ENCODE measurements around the gene ESPNL.

ESPNL gene

DNA sequence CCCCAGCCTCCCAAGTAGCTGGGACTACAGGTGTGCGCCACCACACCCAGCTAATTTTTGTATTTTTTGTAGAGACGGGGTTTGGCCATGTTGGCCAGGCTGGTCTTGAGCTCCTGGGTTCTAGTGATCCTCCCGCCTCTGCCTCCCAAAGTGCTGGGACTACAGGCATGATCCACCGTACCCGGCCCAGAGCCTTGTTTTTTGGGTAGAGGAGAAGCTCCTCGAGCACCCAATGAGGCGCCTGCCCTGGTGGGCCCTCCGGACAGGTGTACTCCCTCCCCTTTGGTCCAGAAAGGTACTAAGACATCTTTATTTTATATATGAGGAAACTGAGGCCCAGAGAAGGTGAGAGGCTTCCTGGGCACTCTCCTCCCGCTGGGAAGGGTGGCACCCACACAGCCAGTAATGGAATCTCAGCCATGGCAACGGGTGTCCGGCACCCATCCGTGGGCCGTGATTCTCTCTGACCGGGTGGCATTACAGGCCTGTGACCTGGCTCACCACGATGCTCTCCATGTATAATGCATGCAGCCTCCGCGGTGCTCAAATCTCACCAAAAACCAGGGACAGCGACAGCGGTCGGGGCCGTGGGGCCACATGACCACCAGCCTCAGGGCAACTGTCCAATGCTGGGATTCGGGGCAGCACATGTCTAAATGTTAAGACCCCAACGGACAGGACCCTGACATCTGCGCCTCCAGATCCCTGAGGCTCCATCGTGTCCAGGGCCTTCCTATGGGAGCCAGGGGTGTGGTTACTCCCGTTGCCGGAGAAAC is 21.6 kb downstream of the ESPNL start:
- DNase-seq (ENCODE audit: low spot score): no peak
- Histone ChIP-seq H3K4me1 (ENCODE audit: insufficient read depth, poor library complexity, severe bottlenecking) (no peaks in the 10 kb centered on the region), H3K4me3 (ENCODE audit: severe bottlenecking) (no peak overlapping the region), H3K9me3 (ENCODE audit: severe bottlenecking) (no peaks in the 10 kb centered on the region), H3K27ac (ENCODE audit: poor library complexity, severe bottlenecking) (no peak overlapping the region), H3K36me3 (ENCODE audit: low read depth) (no peaks in the 10 kb centered on the region), H3K27me3 (ENCODE audit: insufficient read depth, poor library complexity, severe bottlenecking) (peaks cover 10% of the 10 kb centered on the region)
- no peak for ATAC-seq (ENCODE audit: low read depth)
- TF ChIP-seq, protein P1, sequence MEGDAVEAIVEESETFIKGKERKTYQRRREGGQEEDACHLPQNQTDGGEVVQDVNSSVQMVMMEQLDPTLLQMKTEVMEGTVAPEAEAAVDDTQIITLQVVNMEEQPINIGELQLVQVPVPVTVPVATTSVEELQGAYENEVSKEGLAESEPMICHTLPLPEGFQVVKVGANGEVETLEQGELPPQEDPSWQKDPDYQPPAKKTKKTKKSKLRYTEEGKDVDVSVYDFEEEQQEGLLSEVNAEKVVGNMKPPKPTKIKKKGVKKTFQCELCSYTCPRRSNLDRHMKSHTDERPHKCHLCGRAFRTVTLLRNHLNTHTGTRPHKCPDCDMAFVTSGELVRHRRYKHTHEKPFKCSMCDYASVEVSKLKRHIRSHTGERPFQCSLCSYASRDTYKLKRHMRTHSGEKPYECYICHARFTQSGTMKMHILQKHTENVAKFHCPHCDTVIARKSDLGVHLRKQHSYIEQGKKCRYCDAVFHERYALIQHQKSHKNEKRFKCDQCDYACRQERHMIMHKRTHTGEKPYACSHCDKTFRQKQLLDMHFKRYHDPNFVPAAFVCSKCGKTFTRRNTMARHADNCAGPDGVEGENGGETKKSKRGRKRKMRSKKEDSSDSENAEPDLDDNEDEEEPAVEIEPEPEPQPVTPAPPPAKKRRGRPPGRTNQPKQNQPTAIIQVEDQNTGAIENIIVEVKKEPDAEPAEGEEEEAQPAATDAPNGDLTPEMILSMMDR (IDR thresholded peaks at IDR 0.05; ENCODE audit: poor library complexity, severe bottlenecking): no peak

DNA sequence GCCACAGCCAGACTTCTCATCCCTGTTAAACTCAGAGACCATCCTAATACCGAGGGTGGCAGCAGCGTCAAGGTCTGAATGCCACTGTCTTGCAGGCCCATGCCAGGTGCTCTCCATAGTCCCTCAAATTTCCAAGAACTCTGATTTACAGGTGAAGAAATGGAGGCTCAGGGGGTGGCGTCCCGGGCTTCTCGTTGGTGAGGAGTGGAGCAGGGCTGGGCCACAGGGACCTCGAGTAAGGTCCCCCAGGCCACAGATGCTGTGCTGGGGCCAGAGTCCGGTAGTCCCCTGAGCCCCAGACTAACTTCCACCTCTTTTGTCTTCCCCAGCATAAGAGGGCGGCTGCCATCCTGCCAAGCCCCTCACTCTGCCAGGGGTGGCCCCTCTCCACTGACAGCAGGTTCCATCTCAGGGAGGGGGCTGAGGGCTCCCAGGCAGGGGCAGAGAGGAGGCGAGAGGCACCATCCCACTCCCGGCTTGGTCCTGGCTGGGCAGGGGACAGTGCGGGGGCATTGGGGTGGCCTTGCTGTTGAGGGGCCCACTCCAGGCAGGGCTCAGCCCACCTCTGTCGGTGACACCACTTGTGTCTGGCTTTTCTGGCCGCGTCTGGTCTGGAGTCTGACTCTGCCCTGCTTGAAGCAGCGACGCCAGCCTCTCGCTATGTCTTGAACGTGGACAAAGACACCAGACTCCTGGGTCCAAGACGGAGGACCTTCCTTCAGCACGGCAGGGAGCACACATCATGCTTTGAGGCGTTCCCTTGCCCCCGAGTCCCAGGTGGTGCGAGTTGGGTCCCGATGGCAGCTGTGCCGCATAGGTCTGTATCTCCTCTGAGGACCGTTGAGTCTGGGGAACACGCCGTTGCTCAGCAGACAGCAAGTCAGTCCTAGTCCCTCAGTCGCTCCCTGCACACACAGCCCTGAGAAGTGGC is 22.4 kb downstream of the ESPNL start:
- no peak for ATAC-seq (ENCODE audit: low read depth)
- Histone ChIP-seq H3K36me3 (ENCODE audit: low read depth) (no peaks in the 10 kb centered on the region), H3K9me3 (ENCODE audit: severe bottlenecking) (no peaks in the 10 kb centered on the region), H3K27ac (ENCODE audit: poor library complexity, severe bottlenecking) (no peak overlapping the region), H3K4me1 (ENCODE audit: insufficient read depth, poor library complexity, severe bottlenecking) (no peaks in the 10 kb centered on the region), H3K27me3 (ENCODE audit: insufficient read depth, poor library complexity, severe bottlenecking) (peaks cover 10% of the 10 kb centered on the region), H3K4me3 (ENCODE audit: severe bottlenecking) (no peak overlapping the region)
- no peak for DNase-seq (ENCODE audit: low spot score)
- TF ChIP-seq, protein P1 (IDR thresholded peaks at IDR 0.05; ENCODE audit: poor library complexity, severe bottlenecking): no peak

DNA sequence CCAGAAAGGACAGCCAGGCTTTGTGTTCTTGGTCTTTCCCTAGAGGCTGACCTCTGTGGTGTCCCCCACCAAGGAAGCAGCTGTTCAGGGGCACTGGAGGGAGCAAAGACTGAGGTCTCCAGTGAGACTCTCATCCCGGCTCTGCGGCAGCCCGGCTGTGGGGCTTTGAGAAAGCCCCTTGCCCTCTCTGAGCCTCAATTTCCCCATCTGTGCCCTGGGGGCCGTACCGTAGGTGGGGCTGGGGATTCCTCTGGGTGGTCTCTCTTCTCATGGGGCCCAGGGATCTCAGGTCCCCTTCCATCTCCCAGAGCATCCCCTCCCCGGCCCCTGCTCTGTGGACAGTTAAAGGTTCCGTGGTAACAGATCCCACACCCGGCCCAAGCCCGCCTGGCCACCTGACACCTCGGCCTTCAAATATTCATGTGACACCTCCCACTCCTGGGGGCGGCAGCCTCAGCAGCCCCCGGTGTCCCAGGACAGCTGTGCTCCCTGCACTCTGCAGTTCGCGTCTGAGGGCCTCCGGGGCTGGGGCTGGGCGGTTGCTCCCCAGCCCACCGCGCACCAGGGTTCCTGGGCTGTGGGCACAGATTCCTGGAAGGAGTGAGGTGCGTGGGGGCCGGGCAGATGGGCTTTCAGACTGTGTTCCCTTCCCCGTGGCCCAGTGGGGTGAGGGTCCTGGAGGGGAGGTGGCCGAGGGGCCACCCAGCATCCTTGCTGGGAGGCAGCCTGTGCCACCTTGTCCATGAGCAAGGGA is 23.3 kb downstream of the ESPNL start:
- no peak overlapping the region for H3K4me3 ChIP-seq (ENCODE audit: severe bottlenecking)
- ATAC-seq (ENCODE audit: low read depth) (no peak), DNase-seq (ENCODE audit: low spot score) (no peak)
- peaks cover 10% of the 10 kb centered on the region for H3K27me3 ChIP-seq (ENCODE audit: insufficient read depth, poor library complexity, severe bottlenecking)
- no peaks in the 10 kb centered on the region for H3K4me1 ChIP-seq (ENCODE audit: insufficient read depth, poor library complexity, severe bottlenecking)
- H3K27ac ChIP-seq (ENCODE audit: poor library complexity, severe bottlenecking): no peak overlapping the region
- no peaks in the 10 kb centered on the region for H3K36me3 ChIP-seq (ENCODE audit: low read depth)
- TF ChIP-seq, protein P1 (IDR thresholded peaks at IDR 0.05; ENCODE audit: poor library complexity, severe bottlenecking): no peak
- H3K9me3 ChIP-seq (ENCODE audit: severe bottlenecking): no peaks in the 10 kb centered on the region

DNA sequence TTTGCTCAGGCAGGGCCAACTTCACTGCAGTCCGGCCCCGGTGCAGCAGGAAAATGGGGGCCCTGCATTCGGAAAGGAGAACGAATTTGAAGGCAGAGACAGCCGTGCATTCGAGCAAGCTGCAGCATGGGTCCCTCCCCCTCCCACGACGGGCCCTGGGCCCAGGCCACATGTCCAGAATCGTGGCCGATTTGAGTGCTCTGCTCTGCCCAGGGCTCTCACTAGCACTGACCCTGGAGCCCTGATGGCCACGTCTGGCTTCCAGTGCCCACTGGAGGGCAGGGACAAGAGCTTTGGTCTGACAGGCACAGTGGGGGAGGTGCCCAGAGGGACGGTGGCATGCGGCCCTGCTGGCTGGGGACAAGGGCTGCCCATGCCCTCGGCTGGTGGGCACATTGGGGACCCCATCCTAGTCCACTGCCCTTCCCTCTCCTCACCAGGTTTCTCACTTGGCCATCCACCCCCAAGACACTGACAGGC is 23.9 kb downstream of the ESPNL start:
- no peak overlapping the region for H3K27ac ChIP-seq (ENCODE audit: poor library complexity, severe bottlenecking)
- TF ChIP-seq, protein P1 (IDR thresholded peaks at IDR 0.05; ENCODE audit: poor library complexity, severe bottlenecking): no peak
- H3K4me1 ChIP-seq (ENCODE audit: insufficient read depth, poor library complexity, severe bottlenecking): no peaks in the 10 kb centered on the region
- DNase-seq (ENCODE audit: low spot score): no peak
- ATAC-seq (ENCODE audit: low read depth): no peak
- peaks cover 10% of the 10 kb centered on the region for H3K27me3 ChIP-seq (ENCODE audit: insufficient read depth, poor library complexity, severe bottlenecking)
- H3K36me3 ChIP-seq (ENCODE audit: low read depth): no peaks in the 10 kb centered on the region
- no peaks in the 10 kb centered on the region for H3K9me3 ChIP-seq (ENCODE audit: severe bottlenecking)
- no peak overlapping the region for H3K4me3 ChIP-seq (ENCODE audit: severe bottlenecking)
